GM23248 (cell line): ENCODE data around the gene TOLLIP. TPM values are rescaled to one million over a fixed set of nuclear protein-coding genes. Genes with fewer than 3 reads are reported as not detected.

Source experiments
- DNase-seq: peaks from one replicate; pipeline ENCODE4 v3.0.0-alpha.2; 2015
- H2AFZ ChIP-seq: fragments of 200-600 bp; sonication (generic); 2 replicates; pipeline ENCODE4 v1.6.1; 2016; ENCODE audit warnings: antibody characterized with exemption
- H3F3A ChIP-seq: fragments of 200-600 bp; sonication (generic); 2 replicates; pipeline ENCODE4 v1.6.1; 2016; ENCODE audit warnings: mild to moderate bottlenecking, antibody characterized with exemption, mixed run types; ENCODE audit not compliant: insufficient read depth
- H3K27ac ChIP-seq: fragments of 200-600 bp; sonication (generic); 2 replicates; pipeline ENCODE4 v1.5.1; 2016; ENCODE audit warnings: mild to moderate bottlenecking
- H3K27me3 ChIP-seq: fragments of 200-600 bp; sonication (generic); replicated peaks from 2 replicates; pipeline ENCODE4 v1.6.1; 2016; ENCODE audit warnings: mild to moderate bottlenecking; ENCODE audit not compliant: insufficient read depth
- H3K36me3 ChIP-seq: fragments of 200-600 bp; sonication (generic); 2 replicates; pipeline ENCODE4 v1.6.1; 2016; ENCODE audit warnings: low read depth, mild to moderate bottlenecking
- H3K4me1 ChIP-seq: fragments of 200-600 bp; sonication (generic); 2 replicates; pipeline ENCODE4 v1.6.1; 2016; ENCODE audit warnings: mild to moderate bottlenecking; ENCODE audit not compliant: insufficient read depth
- H3K4me2 ChIP-seq: fragments of 200-600 bp; sonication (generic); one replicate; pipeline ENCODE4 v1.6.1; 2016; ENCODE audit warnings: mild to moderate bottlenecking; ENCODE audit not compliant: unreplicated experiment
- H3K4me3 ChIP-seq: fragments of 200-600 bp; sonication (generic); 2 replicates; pipeline ENCODE4 v1.5.1; 2016; ENCODE audit warnings: mild to moderate bottlenecking
- H3K79me2 ChIP-seq: fragments of 200-600 bp; sonication (generic); 2 replicates; pipeline ENCODE4 v1.6.1; 2016; ENCODE audit warnings: mild to moderate bottlenecking; ENCODE audit not compliant: insufficient read depth
- H3K9ac ChIP-seq: fragments of 200-600 bp; sonication (generic); 2 replicates; pipeline ENCODE4 v1.6.1; 2016; ENCODE audit warnings: mild to moderate bottlenecking
- H3K9me2 ChIP-seq: fragments of 200-600 bp; sonication (generic); 2 replicates; pipeline ENCODE4 v1.6.1; 2016; ENCODE audit warnings: mixed run types, mild to moderate bottlenecking, moderate library complexity; ENCODE audit not compliant: insufficient read depth
- H3K9me3 ChIP-seq: fragments of 200-600 bp; sonication (generic); one replicate; pipeline ENCODE4 v1.6.1; 2017; ENCODE audit warnings: low read depth
- H4K20me1 ChIP-seq: fragments of 200-600 bp; sonication (generic); 2 replicates; pipeline ENCODE4 v1.6.0; 2016; ENCODE audit not compliant: insufficient read depth
- EZH2 ChIP-seq: fragments of 200-600 bp; sonication (generic); IDR thresholded peaks from 2 replicates; pipeline ENCODE4 v1.6.1; 2018; ENCODE audit warnings: antibody characterized with exemption, mild to moderate bottlenecking; ENCODE audit not compliant: insufficient read depth, poor library complexity, severe bottlenecking
- EZH2phosphoT487 ChIP-seq: fragments of 200-600 bp; sonication (generic); IDR thresholded peaks from 2 replicates; pipeline ENCODE4 v1.6.1; 2018; ENCODE audit warnings: antibody characterized with exemption, moderate library complexity, mild to moderate bottlenecking, low read depth; ENCODE audit not compliant: insufficient read depth
- WGBS, 2 experiments: methylation state at CpG; one replicate each; pipeline ENCODE4 v1.1.6; 2015 to 2017; ENCODE audit warnings: low lambda C conversion rate in 2 of 2, low coverage in 1 of 2; ENCODE audit errors: missing lambda C conversion rate in 2 of 2; 5-methylcytosine and 5-hydroxymethylcytosine counted together
- in situ Hi-C: fragments of 300-500 bp; cut with MboI; formaldehyde crosslinking; loops from 2 replicates; pipeline ENCODE4 v1.15.0; 2020
- polyA plus RNA-seq: library from polyadenylated mRNA; unstranded; fragments of >200 nt; fragmentation: Nextera tagmentation; extraction: Ambion mirVana; gene quantifications from 2 replicates; pipeline ENCODE4 v1.2.1, GENCODE V29; 2016
- total RNA-seq: library from RNA; depleted of rRNA; stranded (reverse); fragments of >200 nt; shearing (Covaris generic); gene quantifications from 2 replicates; pipeline ENCODE4 v1.2.3, GENCODE V29; 2014

TOLLIP gene
- total and polyA plus RNA-seq, 2 experiments from 2014 or later, result 27.3 to 57.7 TPM

- TF ChIP-seq EZH2phosphoT487 (no peak), EZH2 (no peak)
- DNase-seq, result no peak
- H3K9ac ChIP-seq, result no peak overlapping the region
Measured at GRCh38 chr11:1236316-1237127, 72.9 kb downstream of the TOLLIP start.

GRCh38 chr11:1235901-1236315 lies 73.5 kb downstream of the TOLLIP start:
- TF ChIP-seq EZH2phosphoT487 (no peak), EZH2 (no peak)
- Histone ChIP-seq H3K4me2 (no peak overlapping the region), H3K36me3 (no peaks in the 10 kb centered on the region), H4K20me1 (no peaks in the 10 kb centered on the region), H3K4me3 (no peak overlapping the region), H3K9me3 (no peaks in the 10 kb centered on the region), H3K9ac (no peak overlapping the region), H3K9me2 (no peaks in the 10 kb centered on the region), H3K79me2 (no peaks in the 10 kb centered on the region), H3F3A (no peaks in the 10 kb centered on the region), H3K27ac (no peak overlapping the region), H3K4me1 (no peaks in the 10 kb centered on the region), H2AFZ (no peak overlapping the region), H3K27me3 (no peaks in the 10 kb centered on the region)
- in situ Hi-C loops, result no loop called here
- WGBS, 2 experiments, result 43 to 50% methylated on average over 12 to 16 of the region's 16 CpGs
- no peak for DNase-seq

More at GRCh38 chr11:1236316-1237127, 72.9 kb downstream of the TOLLIP start:
- Histone ChIP-seq H3K9me3 (no peaks in the 10 kb centered on the region), H3K4me1 (no peaks in the 10 kb centered on the region), H3K4me2 (no peak overlapping the region), H4K20me1 (no peaks in the 10 kb centered on the region), H3K79me2 (no peaks in the 10 kb centered on the region), H3F3A (no peaks in the 10 kb centered on the region), H3K27me3 (no peaks in the 10 kb centered on the region), H3K36me3 (no peaks in the 10 kb centered on the region), H3K9me2 (no peaks in the 10 kb centered on the region), H3K4me3 (no peak overlapping the region), H3K27ac (no peak overlapping the region), H2AFZ (no peak overlapping the region)
- 67% methylated on average over 30 to 37 of the region's 37 CpGs for WGBS, 2 experiments
- in situ Hi-C loops, result no loop called here

GRCh38 chr11:1235306-1235900 lies 74.0 kb downstream of the TOLLIP start:
- no peak for DNase-seq
- H3K9ac ChIP-seq, result no peak overlapping the region
- 63 to 64% methylated on average over 23 of the region's 23 CpGs for WGBS, 2 experiments
- no peak overlapping the region for H2AFZ ChIP-seq
- no peak overlapping the region for H3K4me3 ChIP-seq
- H3K9me3 ChIP-seq, result no peaks in the 10 kb centered on the region
- TF ChIP-seq EZH2 (no peak), EZH2phosphoT487 (no peak)
- no peak overlapping the region for H3K4me2 ChIP-seq
- in situ Hi-C loops, result no loop called here
- no peaks in the 10 kb centered on the region for H3K4me1 ChIP-seq
- H3K9me2 ChIP-seq, result no peaks in the 10 kb centered on the region
- H3K27ac ChIP-seq, result no peak overlapping the region
- no peaks in the 10 kb centered on the region for H4K20me1 ChIP-seq
- no peaks in the 10 kb centered on the region for H3K27me3 ChIP-seq
- H3K36me3 ChIP-seq, result no peaks in the 10 kb centered on the region
- H3K79me2 ChIP-seq, result no peaks in the 10 kb centered on the region
- H3F3A ChIP-seq, result no peaks in the 10 kb centered on the region

GRCh38 chr11:1234771-1235305 lies 74.6 kb downstream of the TOLLIP start:
- H3K36me3 ChIP-seq, result no peaks in the 10 kb centered on the region
- no peak overlapping the region for H3K4me3 ChIP-seq
- H3F3A ChIP-seq, result no peaks in the 10 kb centered on the region
- no peaks in the 10 kb centered on the region for H3K9me2 ChIP-seq
- in situ Hi-C loops, result no loop called here
- no peak overlapping the region for H3K9ac ChIP-seq
- no peak overlapping the region for H3K27ac ChIP-seq
- no peaks in the 10 kb centered on the region for H3K79me2 ChIP-seq
- no peak for DNase-seq
- no peak for TF ChIP-seq EZH2phosphoT487
- no peak for TF ChIP-seq EZH2
- no peaks in the 10 kb centered on the region for H4K20me1 ChIP-seq
- no peak overlapping the region for H2AFZ ChIP-seq
- H3K4me1 ChIP-seq, result no peaks in the 10 kb centered on the region
- WGBS, 2 experiments, result 76 to 83% methylated on average over 13 to 23 of the region's 23 CpGs
- no peaks in the 10 kb centered on the region for H3K9me3 ChIP-seq
- H3K4me2 ChIP-seq, result no peak overlapping the region
- no peaks in the 10 kb centered on the region for H3K27me3 ChIP-seq
